MCF 10A (cell line): ENCODE measurements around the gene ZNF653. TPM values are rescaled to one million over a fixed set of nuclear protein-coding genes. Genes with fewer than 3 reads are reported as not detected.
"Not testable (repeated sequence)": the region's sequence is repeated elsewhere in the genome, so short reads cannot be mapped to it uniquely, and the experiment has no call there.

Experiments used
- BruUV-seq: library from RNA; stranded (reverse); fragments of 400-500 nt; replicated peaks from 2 replicates; lab custom pipeline; 2021; lab: Mats Ljungman, UMichigan
- CTCF ChIA-PET: fragments of 300-600 bp; sonication (Branson Sonifier 250); formaldehyde crosslinking; extraction: SDS; loops from one replicate; lab custom pipeline; 2021; ENCODE audit warnings: antibody characterized with exemption, inconsistent platforms; lab: Yijun Ruan, JAX
- POLR2A ChIA-PET: fragments of 300-600, 350-650 bp; sonication (Branson Sonifier 250); formaldehyde crosslinking; extraction: SDS; loops from one replicate; lab custom pipeline; 2020; ENCODE audit warnings: antibody characterized with exemption, inconsistent platforms; lab: Yijun Ruan, JAX
- DNase-seq: peaks from one replicate; pipeline ENCODE4 v3.0.0-alpha.2; 2018; ENCODE audit not compliant: unreplicated experiment
- H3K27ac Mint-ChIP-seq: one replicate; pipeline ENCODE4 v1.8.0; 2022; ENCODE audit warnings: mild to moderate bottlenecking, low read depth, mixed read lengths; ENCODE audit not compliant: unreplicated experiment
- H3K27me3 Mint-ChIP-seq: one replicate; pipeline ENCODE4 v1.8.0; 2022; ENCODE audit warnings: mixed read lengths; ENCODE audit not compliant: insufficient read depth, unreplicated experiment
- H3K36me3 Mint-ChIP-seq: one replicate; pipeline ENCODE4 v1.8.0; 2022; ENCODE audit warnings: mild to moderate bottlenecking, moderate library complexity, mixed read lengths; ENCODE audit not compliant: insufficient read depth, unreplicated experiment
- H3K4me1 Mint-ChIP-seq: one replicate; pipeline ENCODE4 v1.8.0; 2022; ENCODE audit warnings: mixed read lengths; ENCODE audit not compliant: insufficient read depth, unreplicated experiment
- H3K4me3 Mint-ChIP-seq: one replicate; pipeline ENCODE4 v1.8.0; 2022; ENCODE audit warnings: mild to moderate bottlenecking, moderate library complexity, mixed read lengths; ENCODE audit not compliant: unreplicated experiment
- H3K9me3 Mint-ChIP-seq: one replicate; pipeline ENCODE4 v1.8.0; 2022; ENCODE audit warnings: mixed read lengths; ENCODE audit not compliant: unreplicated experiment
- CTCF ChIP-seq: fragments of 200-600 bp; IDR thresholded peaks from one replicate; pipeline ENCODE4 v1.8.0; 2022; ENCODE audit warnings: antibody characterized with exemption, mild to moderate bottlenecking; ENCODE audit not compliant: unreplicated experiment
- intact Hi-C: fragments of 100-400 bp; cut with micrococcal nuclease; formaldehyde crosslinking; loops from 2 replicates; pipeline ENCODE4 v1.14.1; 2022
- total RNA-seq: library from RNA; stranded (reverse); gene quantifications from 2 replicates; pipeline ENCODE4 v1.2.3, GENCODE V29; 2022

The ZNF653 gene
- total RNA-seq, 1 experiment from 2014 or later, result 7.7 TPM

- CTCF ChIA-PET, result no interaction called here
- intact Hi-C loops, result no loop called here
- Mint-ChIP-seq H3K4me1 (no peaks in the 10 kb centered on the region), H3K27ac (no peak overlapping the region), H3K27me3 (no peaks in the 10 kb centered on the region), H3K4me3 (no peak overlapping the region), H3K36me3 (no peaks in the 10 kb centered on the region), H3K9me3 (no peaks in the 10 kb centered on the region)
- no peak for TF ChIP-seq CTCF
- no peak for DNase-seq
- BruUV-seq, result no TSS peak
- POLR2A ChIA-PET, result no interaction called here
Measured at GRCh38 chr19:11479090-11479897, 26.3 kb downstream of the ZNF653 start.

GRCh38 chr19:11478167-11479089 lies 27.2 kb downstream of the ZNF653 start:
- POLR2A ChIA-PET, result interaction anchor here (0.7 kb wide), 1 partner anchor 62 kb away, joined by 3 read pairs; no protein-coding TSS in a partner anchor
- BruUV-seq, result no TSS peak

GRCh38 chr19:11475861-11476260 lies 29.8 kb downstream of the ZNF653 start:
- H3K9me3 Mint-ChIP-seq, result no peaks in the 10 kb centered on the region
- peaks cover 12% of the 10 kb centered on the region for H3K27me3 Mint-ChIP-seq
- intact Hi-C loops, result no loop called here
- POLR2A ChIA-PET, result no interaction called here
- TF ChIP-seq CTCF, result no peak
- no peak overlapping the region for H3K27ac Mint-ChIP-seq
- no peaks in the 10 kb centered on the region for H3K36me3 Mint-ChIP-seq
- CTCF ChIA-PET, result interaction anchor here (1.3 kb wide), 1 partner anchor 96 kb away, joined by 3 read pairs; no protein-coding TSS in a partner anchor
- H3K4me3 Mint-ChIP-seq, result no peak overlapping the region
- DNase-seq, result no peak
- BruUV-seq, result no TSS peak
- no peaks in the 10 kb centered on the region for H3K4me1 Mint-ChIP-seq

More at GRCh38 chr19:11478167-11479089, 27.2 kb downstream of the ZNF653 start:
- DNase-seq, result no peak
- H3K36me3 Mint-ChIP-seq, result no peaks in the 10 kb centered on the region
- no peak overlapping the region for H3K27ac Mint-ChIP-seq
- H3K9me3 Mint-ChIP-seq, result no peaks in the 10 kb centered on the region
- intact Hi-C loops, result no loop called here
- H3K4me3 Mint-ChIP-seq, result no peak overlapping the region
- no peaks in the 10 kb centered on the region for H3K4me1 Mint-ChIP-seq
- CTCF ChIA-PET, result no interaction called here
- H3K27me3 Mint-ChIP-seq, result no peaks in the 10 kb centered on the region
- TF ChIP-seq CTCF, result no peak

GRCh38 chr19:11475343-11475742 lies 30.3 kb downstream of the ZNF653 start:
- H3K4me3 Mint-ChIP-seq, H3K9me3 Mint-ChIP-seq, H3K27ac Mint-ChIP-seq, DNase-seq, BruUV-seq, H3K36me3 Mint-ChIP-seq, intact Hi-C loops, H3K4me1 Mint-ChIP-seq, POLR2A ChIA-PET: not testable (repeated sequence)
- peaks cover 12% of the 10 kb centered on the region for H3K27me3 Mint-ChIP-seq
- CTCF ChIA-PET, result interaction anchor here (0.6 to 1.3 kb wide), 2 partner anchors 95 to 209 kb away, joined by 3 read pairs; no protein-coding TSS in a partner anchor
